Right kidney (tissue), 1 donor: ENCODE results near the gene HOXB13.

Experiments
- DNase-seq: peaks from one replicate; pipeline ENCODE4 v3.0.0-alpha.2; 2016

The HOXB13 gene

DNA sequence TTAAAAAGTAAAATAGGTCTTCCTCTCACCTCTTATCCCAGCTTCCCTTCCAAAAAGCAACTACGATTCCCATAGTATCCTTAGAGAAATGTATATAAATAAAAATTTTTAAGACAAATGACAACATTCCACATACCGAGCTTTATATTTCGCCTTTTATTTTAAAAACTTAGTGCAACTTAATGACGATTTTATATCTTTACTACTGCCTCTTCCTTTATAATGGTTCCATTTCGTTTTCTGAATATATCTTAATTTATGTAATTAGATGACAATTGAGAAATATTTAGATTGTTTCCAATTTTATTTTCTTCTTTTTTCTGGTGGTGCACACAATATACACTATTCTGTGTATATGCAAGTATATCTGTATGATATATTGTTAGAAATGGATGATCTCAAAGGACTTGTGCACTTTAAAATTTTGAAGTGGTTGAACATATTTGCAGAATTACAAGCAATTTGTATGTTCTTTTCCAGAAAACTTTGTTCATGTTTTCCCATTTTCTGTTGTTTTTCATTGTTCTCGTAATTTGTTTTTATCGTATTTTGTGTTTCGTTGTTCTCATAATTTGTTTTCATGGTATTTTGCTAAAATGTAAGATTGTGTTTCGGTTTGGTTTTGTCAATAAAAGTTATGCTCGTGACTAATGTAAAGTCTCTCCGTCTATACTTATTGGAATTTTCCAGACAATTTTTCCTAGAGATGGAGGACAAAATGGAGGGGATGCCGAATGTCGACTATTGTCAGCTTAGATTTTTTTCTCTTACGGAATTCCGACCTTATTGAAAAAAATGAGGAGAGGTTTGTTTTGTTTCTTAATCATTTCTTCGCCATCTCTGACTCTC lies 20.4 kb upstream of the HOXB13 start:
- DNase-seq = no peak

DNA sequence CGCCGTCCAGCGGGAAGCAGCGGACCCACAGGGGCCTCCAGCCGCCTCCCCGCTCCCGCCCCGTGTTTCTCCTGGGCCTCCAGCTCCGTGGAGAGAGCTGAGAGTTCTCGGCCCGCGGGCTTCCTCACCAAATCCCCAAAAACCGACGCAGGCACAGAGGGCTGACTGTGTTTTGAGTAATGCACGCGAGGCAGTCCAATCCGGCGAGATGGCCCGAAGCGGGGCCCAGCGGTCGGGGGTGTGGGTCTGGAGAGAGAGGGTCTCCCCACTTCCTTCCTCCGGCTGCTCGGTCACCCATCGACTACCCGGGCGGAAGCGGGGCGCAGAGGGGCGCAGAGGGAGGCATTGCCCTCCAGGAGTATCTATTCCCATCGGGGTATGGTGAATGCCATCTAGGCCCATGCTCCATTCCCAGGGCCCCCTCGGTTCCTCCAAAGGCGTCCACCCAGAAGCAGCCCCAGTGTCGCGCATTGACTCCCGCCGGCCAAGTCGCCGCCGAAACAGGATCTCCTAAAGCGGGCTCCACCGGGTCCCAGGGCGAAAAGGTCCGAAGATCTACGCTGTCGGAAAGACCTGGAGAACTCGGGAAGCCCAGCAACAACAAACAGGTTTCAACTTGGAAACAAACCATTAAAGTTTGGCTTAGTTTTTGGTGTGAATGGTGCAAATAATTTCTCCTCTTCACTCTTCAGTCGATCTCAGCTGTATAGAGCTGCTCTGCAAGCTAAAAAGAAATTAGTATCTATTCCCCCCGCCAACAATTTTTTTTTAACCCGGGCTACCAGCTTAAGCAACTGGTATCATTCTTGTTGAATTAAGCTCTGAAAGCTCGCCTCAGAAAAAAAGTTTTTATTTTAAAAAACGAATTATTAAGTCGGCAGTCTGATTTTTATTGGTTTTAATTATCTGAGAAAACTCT lies 19.2 kb upstream of the HOXB13 start:
- peak; percentile 76 for DNase-seq

DNA sequence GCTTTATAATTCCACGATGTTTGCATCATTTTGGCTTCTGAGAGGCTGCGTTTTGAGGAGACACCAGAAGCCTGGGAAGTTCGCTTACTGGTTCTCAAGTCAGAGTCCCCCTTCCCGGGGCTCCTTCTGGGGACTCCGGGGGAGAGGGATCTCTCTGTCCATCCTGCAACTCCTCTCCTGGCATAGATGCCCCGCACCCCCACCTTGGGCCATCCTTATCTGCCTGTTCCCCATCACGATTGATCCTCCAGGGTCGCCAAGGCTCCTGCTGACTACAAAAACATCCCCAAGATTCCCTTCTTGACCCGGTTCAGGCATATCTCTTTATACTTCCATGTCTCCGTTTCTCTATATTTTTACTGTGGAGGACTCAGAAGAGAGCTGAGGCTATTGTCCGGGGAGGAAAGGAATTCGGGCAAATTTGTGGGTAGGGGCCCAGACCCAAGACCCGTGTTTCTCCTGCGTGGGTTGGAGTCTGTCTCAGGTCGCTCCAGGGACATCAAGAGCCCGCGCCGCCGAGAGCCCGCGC lies 18.4 kb upstream of the HOXB13 start:
- no peak for DNase-seq

DNA sequence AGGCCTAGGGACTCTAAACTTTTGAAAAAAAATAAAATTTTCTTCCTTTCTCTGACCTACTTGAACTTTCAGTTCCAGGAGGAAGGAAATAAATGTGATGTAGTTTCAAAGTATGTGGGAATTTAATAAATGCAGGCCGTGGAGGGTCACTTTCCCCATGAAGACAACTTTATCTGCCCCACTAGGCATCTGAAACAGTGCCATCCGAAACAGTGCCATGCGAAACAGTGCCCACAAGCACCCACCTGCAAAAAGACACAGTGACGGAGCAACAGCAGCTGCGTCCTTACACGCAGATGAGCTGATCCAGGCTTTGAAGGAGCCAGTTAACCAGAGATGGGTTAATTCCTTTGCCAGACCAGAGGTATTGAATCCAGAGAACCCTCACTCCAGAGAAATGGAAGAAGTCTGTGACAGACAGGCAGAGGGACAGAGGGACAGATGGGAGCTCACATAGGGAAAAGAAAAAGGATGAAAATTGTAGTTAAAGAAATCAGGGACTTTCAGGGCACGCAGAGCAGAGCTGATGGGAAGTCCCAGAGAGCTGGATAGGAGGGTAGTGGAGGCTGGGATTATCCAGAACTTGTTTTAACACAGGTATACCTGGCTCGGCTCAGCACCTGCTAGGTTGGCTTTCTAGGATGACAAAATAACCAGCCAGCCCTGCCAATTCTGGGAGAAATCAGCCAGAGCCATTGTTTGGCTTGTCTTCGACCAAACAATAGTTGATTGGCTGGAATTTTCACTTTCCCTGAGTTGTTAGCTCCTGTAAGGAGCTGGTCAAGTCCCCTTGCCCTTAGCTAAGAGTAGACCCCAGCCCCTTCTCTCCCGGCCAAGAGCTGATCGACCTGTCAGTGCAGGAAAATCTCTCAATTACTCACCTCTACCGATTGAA lies 17.1 kb upstream of the HOXB13 start:
- DNase-seq = no peak

DNA sequence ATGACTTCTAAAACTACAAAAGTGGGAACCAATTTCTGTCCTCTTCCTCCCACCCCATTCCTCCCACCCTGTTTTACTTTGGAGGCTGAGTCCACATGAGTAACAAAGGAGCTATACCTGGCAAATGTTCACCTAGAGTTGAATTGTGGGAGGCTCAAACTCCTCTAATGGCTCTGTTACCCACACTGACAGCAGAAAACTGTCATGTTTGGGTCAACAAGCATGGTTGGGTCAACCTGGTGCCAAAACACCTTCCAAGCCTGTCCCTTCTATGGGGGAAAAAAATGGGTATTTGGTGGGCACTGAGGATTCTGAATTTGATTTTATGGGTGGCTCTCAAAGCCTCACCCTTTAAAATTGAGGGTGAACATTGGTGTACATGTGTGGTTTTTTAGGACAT lies 12.0 kb upstream of the HOXB13 start:
- peak; percentile 1 for DNase-seq

DNA sequence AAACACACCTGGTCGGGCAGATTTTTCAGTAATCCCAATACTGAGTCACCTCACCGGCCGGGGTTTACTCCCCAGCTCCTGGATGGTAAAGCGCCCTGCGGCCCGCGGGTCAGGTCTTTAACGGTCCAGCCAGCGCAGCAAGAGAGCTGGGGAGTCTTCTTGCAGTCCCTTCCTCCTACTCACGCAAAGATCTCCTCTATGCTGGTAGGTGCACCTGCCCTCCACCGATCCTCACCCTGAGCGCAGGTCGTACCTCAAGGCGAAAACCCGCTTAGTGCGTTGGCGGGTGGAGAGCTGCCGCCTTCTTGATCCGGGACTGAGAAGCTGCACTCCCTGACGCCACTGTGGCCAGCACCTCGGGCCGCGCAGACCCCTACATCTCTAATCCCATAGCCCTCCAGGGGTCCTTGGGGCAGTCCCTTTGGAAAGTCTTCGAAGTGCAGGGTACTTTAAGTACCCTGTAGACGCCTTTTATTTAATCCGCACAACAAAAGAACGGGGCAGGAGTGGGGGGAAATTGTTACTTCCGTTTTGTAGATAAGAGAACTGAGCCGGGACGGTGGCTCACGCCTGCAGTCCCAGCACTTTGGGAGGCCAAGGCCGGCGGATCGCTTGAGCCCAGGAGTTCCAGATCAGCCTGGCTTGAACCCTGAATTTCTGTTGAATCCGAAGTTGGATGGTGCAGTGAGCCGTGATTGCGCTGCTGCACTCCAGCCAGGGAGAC lies 10.4 kb upstream of the HOXB13 start:
- peak; percentile 42 for DNase-seq

DNA sequence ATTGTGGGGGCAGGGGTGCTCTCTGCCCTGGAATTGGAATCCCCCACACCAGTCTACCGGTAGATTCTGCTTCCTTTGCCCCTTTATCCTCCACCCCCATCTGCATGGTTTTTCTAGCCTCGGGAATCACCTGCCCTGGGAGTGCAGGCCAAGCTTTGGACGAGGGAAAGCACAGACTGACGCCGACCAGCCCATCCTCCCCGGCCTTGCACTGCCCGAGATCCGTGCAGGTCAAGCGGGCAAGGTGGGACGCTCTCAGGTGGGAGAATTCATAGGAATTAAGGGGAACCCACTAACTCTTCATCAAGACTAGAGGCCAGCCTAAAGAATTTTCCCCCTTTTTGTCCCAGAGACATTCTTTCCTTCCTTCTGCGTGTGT lies 9.9 kb upstream of the HOXB13 start:
- DNase-seq = no peak

DNA sequence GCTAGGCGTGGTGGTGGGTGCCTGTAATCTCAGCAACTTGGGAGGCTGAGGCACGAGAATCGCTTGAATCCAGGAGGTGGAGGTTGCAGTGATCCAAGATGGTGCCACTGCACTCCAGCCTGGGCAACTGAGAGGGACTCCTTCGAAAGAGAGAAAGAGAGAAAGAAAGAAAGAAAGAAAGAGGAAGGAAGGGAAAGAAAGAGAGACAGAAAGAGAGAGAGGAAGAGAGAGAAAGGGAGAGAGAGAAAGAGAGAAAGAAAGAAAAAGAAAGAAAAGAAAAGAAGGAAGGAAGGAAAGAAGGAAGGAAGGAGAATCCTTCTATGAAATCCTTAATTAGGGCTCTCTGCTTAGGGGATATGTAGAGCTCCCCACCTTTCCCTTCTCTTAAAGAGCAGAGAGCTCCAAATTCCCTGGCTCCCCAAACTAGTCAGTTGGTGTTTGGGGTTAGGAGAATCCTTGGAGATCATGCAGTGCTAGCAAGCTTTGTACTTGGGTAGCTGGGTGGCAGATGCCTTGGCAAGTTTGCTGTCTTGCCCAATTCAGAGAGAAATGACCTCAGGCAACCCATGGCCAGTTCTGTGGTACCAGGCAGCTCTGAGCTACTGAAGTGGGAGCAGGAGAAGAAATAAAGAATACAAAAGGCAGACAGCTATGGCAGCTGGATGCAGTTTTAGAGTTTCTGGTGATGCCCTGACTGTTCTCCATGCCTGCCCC lies 8.9 kb upstream of the HOXB13 start:
- DNase-seq = no peak

DNA sequence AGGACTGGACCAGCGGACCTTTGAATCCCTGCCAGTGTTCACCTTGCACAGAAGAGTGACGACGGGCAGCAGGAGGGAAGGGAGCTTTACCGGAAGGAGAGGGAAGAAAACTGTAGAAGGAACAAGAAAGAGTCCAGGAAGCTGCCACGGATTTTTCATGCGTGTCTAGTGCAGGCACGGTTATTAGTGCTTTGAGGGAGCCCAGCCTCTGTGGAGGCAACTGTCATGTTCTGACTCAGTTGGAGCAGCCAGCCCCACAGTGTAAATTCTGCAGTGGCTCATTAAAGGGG lies 6.5 kb upstream of the HOXB13 start:
- no peak for DNase-seq

DNA sequence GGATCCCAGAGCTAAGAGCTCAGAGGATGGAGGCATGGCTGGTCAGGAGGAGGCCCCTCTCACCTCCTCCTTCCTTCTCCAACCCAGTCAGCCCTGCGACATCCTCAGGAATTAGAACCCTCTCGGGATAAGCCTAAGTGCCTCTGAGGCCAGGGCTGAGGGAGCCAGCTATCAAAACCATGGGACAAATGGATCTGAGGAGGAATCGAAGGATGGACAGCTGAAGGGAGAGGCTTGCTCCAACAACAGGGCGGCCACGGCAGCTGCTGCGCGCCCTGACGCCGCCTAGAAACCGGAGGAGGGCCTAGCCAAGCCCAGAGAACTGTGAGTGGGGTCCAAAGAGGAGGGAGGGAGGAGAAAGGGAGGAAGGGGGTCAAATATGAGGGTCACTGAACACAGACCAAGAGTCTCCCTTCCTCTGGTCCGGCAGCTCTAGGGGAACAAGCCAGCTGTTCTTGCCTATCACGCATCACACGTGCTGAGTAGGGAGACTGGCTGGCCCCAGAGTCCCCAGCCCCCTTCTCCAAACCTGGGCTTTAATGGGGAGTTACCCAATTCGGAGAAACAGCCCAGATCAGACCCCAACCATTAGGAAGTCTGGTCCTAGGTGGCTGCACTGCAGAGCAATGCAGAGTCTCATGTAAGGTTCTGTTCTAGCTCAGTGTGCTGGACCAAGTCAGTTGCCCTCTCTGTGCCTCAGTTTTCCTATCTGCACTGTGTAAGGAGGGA lies 5.9 kb upstream of the HOXB13 start:
- peak; percentile 64 for DNase-seq

DNA sequence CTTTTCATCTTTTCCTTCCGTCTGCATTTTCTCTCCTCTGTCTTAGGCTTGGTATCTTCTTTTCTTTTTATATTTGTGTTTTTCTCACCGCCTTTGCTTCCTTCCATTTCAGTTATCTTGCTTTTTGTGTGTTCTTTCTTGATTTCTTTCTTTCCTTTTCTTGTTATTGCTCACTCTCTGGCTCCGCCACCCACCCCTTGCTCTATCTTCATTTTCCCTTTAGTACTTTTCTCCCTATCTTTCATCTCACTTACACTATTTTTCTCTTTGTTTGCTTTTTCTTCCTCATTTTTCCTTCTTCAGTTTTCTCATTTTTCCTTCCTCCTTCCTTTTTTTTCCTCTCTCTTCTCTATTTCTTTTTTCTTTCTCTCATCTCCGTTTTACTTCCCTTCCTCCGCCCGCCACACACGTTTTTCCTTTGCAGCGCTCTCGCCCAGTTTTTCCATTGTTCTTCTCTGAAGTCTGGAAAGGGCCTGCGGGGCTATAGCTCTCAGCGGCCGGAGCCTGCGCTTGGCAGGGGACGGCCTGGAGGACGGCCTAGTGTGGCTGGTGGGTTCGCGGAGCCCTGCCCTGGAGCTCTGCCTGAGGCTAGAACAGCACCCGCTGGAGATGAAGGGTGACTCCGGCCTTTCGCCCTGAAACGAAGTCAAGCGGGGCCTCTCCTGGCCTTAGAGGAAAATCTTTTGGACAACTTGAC lies 5.2 kb upstream of the HOXB13 start:
- DNase-seq = no peak

DNA sequence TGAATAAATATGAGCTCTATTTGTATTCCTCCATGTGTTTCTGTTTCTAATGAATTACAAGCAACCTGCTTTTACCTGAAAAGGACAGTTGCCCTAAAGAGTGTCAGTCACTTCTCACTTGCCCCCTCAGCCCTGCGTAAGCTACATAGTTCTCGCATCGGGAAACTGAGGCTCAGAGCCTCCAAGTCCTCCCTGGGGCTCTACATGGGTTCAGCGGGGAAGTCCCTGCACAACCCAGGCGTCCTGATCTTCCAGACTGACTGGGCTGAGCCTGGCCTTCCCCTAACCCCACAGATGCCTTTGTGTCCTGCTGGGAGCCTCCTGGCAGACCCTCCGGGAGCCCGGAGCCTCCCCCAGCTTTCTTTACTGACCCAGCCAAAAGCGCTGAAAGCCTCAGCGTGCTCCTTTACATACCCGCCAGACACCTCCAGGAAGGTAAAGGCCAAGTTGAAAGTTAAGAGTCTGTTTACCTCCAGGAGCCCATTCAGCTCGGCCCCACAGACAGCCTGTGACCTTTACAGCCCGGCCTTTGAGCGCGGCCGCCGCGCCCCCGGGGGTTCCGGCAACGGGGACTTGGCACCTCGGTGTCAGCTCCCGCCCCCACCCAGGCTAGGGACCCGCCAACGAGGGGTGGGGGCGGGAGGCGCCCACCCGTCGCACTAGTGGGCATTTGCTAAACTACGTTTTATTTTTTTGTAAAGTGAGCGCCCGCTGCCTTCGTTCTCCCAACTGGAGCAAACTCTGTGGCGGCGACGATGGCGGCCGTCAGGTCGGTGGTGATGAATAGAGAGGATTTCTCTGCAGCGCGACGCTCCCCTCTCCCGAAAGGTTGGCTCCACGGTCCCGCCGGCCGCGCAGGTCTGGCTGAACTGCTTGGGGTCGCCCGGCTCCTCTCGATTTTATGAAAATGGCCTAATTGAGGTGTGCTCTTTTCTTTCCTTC lies 4.4 kb upstream of the HOXB13 start:
- peak; percentile 62 for DNase-seq

DNA sequence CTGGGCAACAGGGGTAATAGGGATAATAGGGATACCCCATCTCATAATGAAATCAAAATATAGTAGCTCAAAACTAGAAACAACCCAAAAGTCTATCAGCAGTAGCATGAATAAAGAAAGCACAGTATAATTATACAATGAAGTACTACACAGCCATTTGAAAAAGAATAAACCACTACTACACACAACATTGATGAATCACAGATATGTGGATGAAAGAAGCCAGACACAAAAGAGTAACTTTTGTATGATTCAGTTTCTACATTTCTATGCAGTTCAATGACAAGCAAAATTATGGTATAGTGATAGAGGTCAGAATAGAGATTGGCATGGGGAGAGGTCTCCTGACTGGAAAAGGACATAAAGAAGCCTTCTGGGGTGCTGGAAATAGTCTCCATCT lies 2.8 kb upstream of the HOXB13 start:
- DNase-seq = no peak

DNA sequence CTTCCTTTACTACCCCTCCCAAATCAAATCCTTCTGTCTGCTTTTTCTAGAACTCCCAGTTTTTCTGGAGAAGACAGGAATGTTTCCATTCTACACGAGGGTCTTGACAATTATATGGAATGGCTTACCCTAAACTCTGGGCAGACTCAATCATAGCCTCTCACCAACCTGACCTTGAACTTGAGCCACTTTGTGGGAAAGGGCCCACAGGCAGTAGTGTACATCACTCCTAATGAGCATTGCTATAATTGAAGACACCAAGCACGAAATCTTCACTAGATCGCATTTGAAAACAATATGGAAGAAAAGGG lies 1.6 kb upstream of the HOXB13 start:
- DNase-seq = no peak

DNA sequence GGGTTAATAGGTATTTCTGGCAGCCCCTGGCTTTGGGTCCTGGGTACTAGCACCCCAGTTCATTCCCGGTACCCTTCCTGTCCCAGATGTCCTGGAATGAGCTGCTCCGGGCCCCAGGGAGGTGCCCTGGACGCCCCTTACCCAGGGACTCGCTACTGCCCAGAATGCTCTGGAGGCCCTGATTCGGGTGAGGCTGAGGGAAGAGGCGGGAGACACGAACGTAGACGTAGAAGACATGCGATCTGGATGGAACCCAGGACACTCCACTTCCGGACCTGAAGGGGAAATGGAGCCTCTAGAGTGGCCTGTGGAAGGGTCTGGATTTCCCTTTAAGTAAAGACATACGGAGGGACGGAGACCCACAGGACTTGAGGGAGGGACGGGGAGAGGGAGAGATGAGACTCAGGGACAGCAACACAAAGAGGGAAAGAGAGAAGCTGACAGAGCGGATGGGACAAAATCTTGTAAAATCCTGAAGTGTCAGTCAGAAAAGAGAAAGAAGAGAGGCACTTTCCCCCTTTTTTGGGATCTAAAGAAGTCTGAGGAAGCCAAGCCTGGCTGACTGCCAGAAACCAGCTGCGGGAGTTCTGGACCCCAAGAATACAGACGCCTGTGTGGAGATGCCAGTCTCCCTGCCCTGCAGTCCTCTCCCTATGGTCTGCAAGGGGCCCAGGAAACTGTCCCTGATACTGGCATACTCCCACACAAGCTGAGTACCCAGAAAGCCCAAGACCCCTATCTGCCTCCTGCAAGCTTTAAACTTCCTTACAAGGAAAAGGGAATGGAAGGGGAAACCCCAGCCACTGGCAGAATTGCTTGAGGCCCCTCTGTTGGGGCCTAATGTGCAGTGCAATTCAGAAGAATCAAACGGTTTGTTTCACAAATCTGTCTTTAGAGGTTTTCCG lies 1.0 kb upstream of the HOXB13 start:
- DNase-seq = no peak

DNA sequence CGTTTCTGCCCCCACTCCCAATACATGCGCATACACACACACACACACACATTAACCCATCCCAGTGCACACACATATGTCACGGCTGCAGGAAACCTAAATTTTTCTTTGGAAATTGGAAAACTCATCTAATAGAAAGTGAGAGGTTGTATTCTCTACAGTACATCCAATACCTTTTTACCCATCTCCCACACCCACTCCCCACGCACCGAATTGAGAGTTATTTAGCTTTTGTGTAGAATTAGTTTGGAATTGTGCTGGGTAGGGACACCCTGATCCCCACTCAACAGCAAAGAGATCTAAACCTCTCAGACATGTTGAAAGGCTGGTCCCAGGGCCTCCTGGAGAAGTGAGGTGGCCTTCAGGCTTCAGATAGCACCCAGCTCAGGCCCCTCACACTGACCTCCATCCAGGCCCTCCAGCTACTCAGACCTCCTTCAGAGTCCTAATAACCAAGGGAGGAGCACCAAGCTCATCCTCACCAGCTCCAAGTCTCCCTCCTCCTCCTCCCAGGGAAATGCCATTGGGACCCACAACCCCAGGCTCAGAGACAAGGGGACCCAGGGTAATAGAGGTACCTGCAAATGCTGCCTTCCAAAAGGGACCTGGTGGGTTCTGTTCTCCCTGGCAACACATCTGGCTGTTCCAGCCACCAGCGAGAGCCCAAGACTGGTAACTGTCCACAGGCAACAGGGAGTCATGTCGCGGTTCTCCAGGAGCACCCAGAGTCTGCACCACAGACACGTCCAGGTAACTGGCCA lies 955 bp downstream of the HOXB13 start:
- no peak for DNase-seq

DNA sequence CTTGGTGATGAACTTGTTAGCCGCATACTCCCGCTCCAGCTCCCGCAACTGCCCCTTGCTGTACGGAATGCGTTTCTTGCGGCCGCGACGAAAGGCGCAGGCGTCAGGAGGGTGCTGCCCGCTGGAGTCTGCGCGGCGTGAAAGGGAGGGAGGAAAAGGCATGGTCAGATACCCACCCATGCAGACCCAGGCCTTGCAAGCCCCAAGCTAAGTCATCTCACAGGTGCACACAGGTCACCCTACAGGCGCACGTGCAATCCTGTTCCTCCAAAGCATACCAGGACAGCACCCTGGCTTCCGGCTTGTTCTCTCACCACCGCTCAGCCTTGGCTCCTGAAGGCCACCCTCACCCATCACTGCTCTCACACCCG lies 1.6 kb downstream of the HOXB13 start:
- DNase-seq = no peak
